GM18519 (cell line): ENCODE results near the gene R3HDM2.

Experiments used
- ATAC-seq: cut with Tn5 transposase; IDR thresholded peaks from one replicate; pipeline ENCODE4 v1.9.1; 2021; ENCODE audit warnings: mild to moderate bottlenecking, moderate library complexity; ENCODE audit not compliant: unreplicated experiment, low FRiP score

R3HDM2 gene

GRCh38 chr12:57430931-57431566, at the start of gene R3HDM2:
Gene R3HDM2, minus strand, starts transcription at chr12:57431043. Its CDS starts 120,615 bp downstream, at chr12:57310428.
- peak; percentile 85 for ATAC-seq

DNA sequence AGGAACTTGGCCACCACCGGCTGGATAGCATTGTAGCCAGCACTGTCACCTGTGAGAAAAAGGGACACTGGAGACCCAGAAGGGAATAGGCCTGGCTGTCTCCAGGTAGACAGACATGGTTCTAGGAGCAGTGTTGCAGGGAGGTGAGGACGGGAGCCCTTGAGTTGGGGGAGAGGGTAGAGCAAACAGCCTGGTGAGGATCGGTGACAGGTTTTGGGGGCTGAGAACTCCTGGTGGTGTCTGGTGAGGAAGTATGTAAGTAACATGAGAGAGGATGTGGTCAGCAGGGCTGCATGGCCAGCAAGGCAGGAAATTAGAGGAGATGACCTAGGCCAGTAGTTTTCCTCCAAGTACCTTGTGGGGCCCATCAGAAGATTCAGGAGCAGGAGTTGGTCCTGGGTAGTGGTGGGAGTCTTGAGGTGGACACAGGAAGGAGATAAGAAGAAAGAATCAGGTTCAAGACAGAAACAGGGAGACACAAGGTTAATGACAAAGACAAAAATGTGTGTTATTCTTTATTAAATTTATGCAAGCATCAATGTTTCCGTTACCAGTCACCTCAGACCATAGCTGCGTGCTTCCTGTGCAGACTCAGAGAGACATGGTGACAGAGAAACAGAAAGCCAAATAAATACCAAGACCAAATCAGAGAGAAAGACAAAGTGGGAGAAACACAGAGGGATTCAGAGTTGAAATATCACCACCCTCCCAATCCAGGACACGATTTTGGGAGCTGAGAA, 48.7 kb upstream of the R3HDM2 start, which contains the start of gene ARHGAP9:
Gene ARHGAP9 (minus strand): TSS at position 491 of the 740 bp plus-strand sequence. CDS start 460 bp downstream, at position 31.
- ATAC-seq: no peak

DNA sequence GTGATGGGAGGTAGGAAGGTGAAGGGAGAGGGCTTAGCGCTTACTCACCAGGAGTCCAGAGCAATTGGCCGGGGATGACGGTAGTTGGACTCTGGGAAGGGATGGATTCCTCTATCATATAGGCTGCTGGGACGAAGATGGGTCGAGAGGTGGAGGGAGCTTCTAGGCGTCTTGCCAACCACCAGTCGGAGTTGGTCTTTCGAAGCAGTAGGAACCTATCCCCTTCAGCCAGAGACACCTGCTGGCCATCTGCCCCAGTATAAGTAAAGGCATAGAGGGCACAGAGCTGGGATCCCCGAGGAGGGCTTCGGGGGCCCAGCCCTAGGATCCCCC, 48.2 kb upstream of the R3HDM2 start:
- ATAC-seq: no peak

GRCh38 chr12:57477710-57478681, 47.2 kb upstream of the R3HDM2 start:
- no peak for ATAC-seq

- ATAC-seq: no peak
Observed at GRCh38 chr12:57476993-57477709, 46.3 kb upstream of the R3HDM2 start.

- no peak for ATAC-seq
Observed at GRCh38 chr12:57476162-57476992, 45.5 kb upstream of the R3HDM2 start.

DNA sequence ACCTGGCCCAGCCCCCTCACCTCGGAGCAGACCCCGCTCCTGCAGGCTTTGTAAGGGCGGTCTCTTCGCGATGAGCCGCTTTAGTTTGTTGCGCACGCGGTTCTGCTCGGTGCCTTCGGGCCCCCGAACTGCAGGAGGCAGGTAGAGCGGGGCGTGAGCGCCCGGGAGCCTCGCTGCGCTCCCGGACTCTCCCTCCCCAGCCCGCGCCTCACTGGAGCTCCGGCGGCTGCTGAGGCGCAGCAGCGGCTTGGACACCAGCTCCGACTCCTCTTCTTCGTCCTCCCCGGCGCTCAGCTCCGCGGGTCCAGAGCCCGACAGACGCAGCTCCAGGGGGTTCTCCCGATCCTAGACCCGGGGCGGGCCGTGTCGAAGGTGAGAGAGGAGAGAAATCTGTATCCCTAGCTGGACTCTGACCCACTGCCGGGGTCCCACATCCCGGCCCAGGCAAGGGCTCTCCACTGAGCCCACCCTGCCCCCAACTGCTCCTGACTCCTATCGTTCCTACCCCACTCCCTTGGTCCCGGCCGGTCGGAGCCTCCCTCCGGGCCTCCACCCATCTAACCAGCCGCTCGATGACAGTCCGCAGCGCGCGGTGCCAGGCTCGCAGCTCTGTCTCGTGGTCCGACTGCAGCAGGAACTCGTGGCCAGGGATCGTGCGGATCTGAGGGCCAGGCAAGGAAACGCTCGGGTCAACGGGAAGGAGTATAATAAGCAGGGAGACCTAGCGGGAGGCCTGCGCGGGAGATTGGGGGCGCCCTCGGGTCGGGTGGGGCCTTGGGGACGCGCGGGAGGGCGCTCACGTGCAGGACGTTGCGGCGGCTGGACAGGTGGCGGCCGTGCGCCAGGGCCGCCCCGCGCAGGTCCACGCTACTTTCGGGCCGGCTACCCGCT, 44.7 kb upstream of the R3HDM2 start:
- ATAC-seq: no peak

DNA sequence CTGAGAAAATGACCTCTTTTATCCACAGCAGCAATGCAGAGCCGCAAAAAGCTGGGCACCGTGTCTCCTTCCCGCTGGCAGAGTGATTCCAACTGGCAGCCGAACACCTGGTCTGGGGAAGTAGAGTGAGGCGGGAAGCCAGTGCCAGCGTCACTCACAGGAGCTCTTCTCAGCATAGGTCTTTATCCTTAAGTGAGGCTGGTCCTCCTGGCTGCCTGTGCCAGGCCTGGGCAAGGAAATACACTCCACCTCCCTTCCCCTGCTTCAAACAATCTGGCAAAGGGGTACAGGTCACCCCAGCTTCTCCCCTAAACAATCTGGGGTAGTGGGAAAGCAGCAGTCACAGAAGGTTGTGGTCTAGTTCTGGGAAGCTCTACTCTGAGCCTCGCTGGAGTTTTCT, 44.0 kb upstream of the R3HDM2 start:
- no peak for ATAC-seq

DNA sequence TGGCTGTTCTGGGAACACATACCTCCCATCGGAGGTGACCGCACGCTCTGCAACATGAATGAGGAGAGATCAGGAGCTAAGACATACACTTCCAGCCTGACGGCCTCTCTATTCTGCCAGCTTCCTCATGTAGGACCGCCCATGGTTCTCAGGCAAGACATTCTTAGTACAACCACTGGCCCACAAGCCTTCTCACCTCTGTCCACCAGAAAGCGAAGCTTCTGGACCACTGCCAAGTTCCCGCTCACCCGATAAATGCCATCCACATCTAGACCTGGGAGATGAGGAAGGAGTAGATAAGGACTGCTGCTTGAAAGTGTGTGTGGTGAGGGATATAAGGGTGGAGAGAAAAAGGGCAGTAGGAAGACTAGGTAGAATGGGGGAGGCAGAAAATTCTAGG, 43.6 kb upstream of the R3HDM2 start:
- ATAC-seq: no peak

GRCh38 chr12:57473886-57474285, 43.0 kb upstream of the R3HDM2 start:
- ATAC-seq: no peak

- no peak for ATAC-seq
Observed at GRCh38 chr12:57473392-57473791, 42.5 kb upstream of the R3HDM2 start.

GRCh38 chr12:57472391-57472790, 41.5 kb upstream of the R3HDM2 start:
- no peak for ATAC-seq

DNA sequence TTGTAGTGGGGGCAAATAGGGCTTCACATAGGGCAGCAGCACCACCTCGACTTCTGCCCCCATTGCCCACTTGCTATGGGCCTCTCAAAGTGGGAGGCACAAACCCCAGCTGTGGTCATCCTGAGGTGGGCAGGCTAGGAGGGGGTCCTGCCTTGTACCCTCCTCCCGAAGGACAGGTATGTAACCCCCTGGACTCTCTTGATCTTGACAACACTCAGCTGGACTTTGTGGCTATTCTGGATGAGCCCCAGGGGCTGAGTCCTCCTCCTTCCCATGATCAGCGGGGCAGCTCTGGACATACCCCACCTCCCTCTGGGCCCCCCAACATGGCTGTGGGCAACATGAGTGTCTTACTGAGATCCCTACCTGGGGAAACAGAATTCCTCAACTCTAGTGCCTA, 40.8 kb upstream of the R3HDM2 start:
- no peak for ATAC-seq

GRCh38 chr12:57470970-57471656, 40.3 kb upstream of the R3HDM2 start:
- ATAC-seq: no peak

DNA sequence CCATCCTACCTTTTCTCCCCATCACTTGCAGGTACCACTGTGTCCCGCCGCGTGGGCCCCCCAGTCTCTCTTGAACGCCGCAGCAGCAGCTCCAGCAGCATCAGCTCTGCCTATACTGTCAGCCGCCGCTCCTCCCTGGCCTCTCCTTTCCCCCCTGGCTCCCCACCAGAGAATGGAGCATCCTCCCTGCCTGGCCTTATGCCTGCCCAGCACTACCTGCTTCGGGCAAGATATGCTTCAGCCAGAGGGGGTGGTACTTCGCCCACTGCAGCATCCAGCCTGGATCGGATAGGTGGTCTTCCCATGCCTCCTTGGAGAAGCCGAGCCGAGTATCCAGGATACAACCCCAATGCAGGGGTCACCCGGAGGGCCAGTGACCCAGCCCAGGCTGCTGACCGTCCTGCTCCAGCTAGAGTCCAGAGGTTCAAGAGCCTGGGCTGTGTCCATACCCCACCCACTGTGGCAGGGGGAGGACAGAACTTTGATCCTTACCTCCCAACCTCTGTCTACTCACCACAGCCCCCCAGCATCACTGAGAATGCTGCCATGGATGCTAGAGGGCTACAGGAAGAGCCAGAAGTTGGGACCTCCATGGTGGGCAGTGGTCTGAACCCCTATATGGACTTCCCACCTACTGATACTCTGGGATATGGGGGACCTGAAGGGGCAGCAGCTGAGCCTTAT, 39.6 kb upstream of the R3HDM2 start:
- ATAC-seq: no peak

DNA sequence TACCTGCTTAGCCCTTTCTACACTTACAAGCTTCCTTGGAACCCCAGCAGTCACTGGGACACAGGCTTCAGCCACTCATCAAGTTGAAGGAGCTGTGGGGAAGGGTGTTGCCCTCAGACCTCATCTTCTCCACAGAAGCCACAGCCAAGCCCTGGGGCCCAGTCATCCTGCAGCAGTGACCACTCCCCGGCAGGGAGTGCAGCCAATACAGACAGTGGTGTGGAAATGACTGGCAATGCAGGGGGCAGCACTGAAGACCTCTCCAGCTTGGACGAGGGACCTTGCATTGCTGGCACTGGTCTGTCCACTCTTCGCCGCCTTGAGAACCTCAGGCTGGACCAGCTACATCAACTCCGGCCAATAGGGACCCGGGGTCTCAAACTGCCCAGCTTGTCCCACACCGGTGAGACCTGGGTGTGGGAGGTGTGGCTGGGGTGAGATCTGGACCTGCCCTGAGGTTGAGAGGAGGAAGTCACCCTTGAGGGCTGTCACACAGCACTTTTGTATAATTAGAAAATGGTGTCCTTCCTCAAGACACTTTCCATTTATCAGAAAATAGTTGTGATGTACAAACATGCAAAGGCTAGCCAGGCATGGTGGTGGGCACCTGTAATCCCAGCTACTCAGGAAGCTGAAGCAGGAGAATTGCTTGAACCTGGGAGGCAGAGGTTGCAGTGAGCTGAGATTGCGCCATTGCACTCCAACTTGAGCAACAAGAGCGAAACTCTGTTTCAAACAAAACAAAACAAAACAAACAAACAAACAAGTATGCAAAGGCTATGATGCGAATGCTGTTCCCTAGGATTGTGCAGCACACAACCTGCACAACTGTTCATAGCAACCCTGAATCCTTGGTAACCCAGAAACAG, 38.7 kb upstream of the R3HDM2 start:
- no peak for ATAC-seq
